HepG2 (cell line): ENCODE data around the gene TBX10. TPM values are rescaled to one million over a fixed set of nuclear protein-coding genes. Genes with fewer than 3 reads are reported as not detected.

Experiments used
- ATAC-seq: fragments of 200-7000 bp; cut with Tn5 transposase; 3 replicates; pipeline ENCODE4 v1.9.1; 2020; ENCODE audit warnings: mild to moderate bottlenecking, moderate library complexity
- BruUV-seq: library from RNA; stranded (reverse); fragments of 400-500 nt; replicated peaks from 2 replicates; lab custom pipeline; 2021; lab: Mats Ljungman, UMichigan
- CTCF ChIA-PET: fragments of 300-600 bp; formaldehyde crosslinking; extraction: SDS; loops from one replicate; lab custom pipeline; 2021; ENCODE audit warnings: low total read pairs, inconsistent platforms, low intra/inter-chr PET ratio; lab: Yijun Ruan, JAX
- POLR2A ChIA-PET: fragments of 350-600 bp; sonication (Branson Sonifier 250); formaldehyde crosslinking; loops from one replicate; lab custom pipeline; 2020; ENCODE audit warnings: antibody characterized with exemption, inconsistent platforms; lab: Yijun Ruan, JAX
- DNase-seq: peaks from one replicate; pipeline ENCODE4 v3.0.0-alpha.2; 2015; ENCODE audit warnings: low spot score
- FAIRE-seq: peaks from 3 replicates; lab custom pipeline; 2011; peaks lifted over from hg19 to GRCh38; lab: Jason Lieb, UNC
- H2AFZ ChIP-seq: one replicate; pipeline ENCODE4 v1.6.1; 2011; ENCODE audit warnings: low read length, inconsistent platforms
- H3K27ac ChIP-seq: fragments of 300-600 bp; 3 replicates; pipeline ENCODE4 v1.8.0; 2011; ENCODE audit warnings: mixed run types, mild to moderate bottlenecking, mixed read lengths, low read length, inconsistent platforms; ENCODE audit not compliant: insufficient read depth; ENCODE audit errors: extremely low read length
- H3K27me3 ChIP-seq, 2 experiments: fragments of 200-600 bp in 1 of 2; 2 replicates in 1 of 2; 3 replicates in 1 of 2; pipeline versions ENCODE4 v1.6.0 to v1.8.0; 2011; ENCODE audit warnings: low read length in 2 of 2, mild to moderate bottlenecking in 2 of 2, moderate library complexity in 2 of 2, inconsistent platforms in 1 of 2; ENCODE audit not compliant: insufficient read depth in 2 of 2, control insufficient read depth in 1 of 2
- H3K36me3 ChIP-seq, 2 experiments: fragments of 200-600 bp in 1 of 2; replicated peaks in 1 of 2; 2 replicates in 1 of 2; 3 replicates in 1 of 2; pipeline versions ENCODE4 v1.5.1 to v1.8.0; 2011; ENCODE audit warnings: low read length in 2 of 2, inconsistent platforms in 1 of 2; ENCODE audit not compliant: insufficient read depth in 2 of 2, control insufficient read depth in 1 of 2
- H3K4me1 ChIP-seq: 2 replicates; pipeline ENCODE4 v1.5.1; 2012; ENCODE audit warnings: low read length, inconsistent platforms; ENCODE audit not compliant: insufficient read depth
- H3K4me2 ChIP-seq: 2 replicates; pipeline ENCODE4 v1.6.0; 2011; ENCODE audit warnings: low read depth, low read length, inconsistent platforms
- H3K4me3 ChIP-seq, 3 experiments: fragments of 200-600 bp in 1 of 3; sonication (generic), shearing (Covaris generic) in 1 of 3; replicated peaks in 1 of 3; 2 replicates each; pipeline ENCODE4 v1.5.1; 2011 to 2016; ENCODE audit warnings: low read length in 3 of 3, inconsistent platforms in 2 of 3, low read depth in 2 of 3, mild to moderate bottlenecking in 2 of 3, control low read depth in 1 of 3, mixed read lengths in 1 of 3; ENCODE audit not compliant: insufficient read depth in 1 of 3
- H3K79me2 ChIP-seq: one replicate; pipeline ENCODE4 v1.6.1; 2011; ENCODE audit warnings: low read length, inconsistent platforms; ENCODE audit not compliant: insufficient read depth
- H3K9ac ChIP-seq: 2 replicates; pipeline ENCODE4 v1.6.0; 2011; ENCODE audit warnings: mild to moderate bottlenecking, low read depth, low read length, inconsistent platforms; ENCODE audit not compliant: insufficient read depth
- H3K9me3 ChIP-seq: 2 replicates; pipeline ENCODE4 v1.5.1; 2012; ENCODE audit warnings: mild to moderate bottlenecking, low read length
- H4K20me1 ChIP-seq: 2 replicates; pipeline ENCODE4 v1.6.0; 2011; ENCODE audit warnings: inconsistent platforms, mild to moderate bottlenecking, low read length, moderate library complexity; ENCODE audit not compliant: insufficient read depth
- ATAD3A ChIP-seq: sonication (generic); formaldehyde crosslinking; IDR thresholded peaks from 2 replicates; pipeline ENCODE4 v1.4.0; 2020; ENCODE audit warnings: missing genetic modification reagents
- CREB3 ChIP-seq: sonication (generic); formaldehyde crosslinking; IDR thresholded peaks from 2 replicates; pipeline ENCODE4 v1.5.0; 2020; ENCODE audit warnings: missing genetic modification reagents
- MIXL1 ChIP-seq: IDR thresholded peaks from 2 replicates; pipeline ENCODE4 v1.6.1; 2016
- NFIB ChIP-seq: sonication (generic); formaldehyde crosslinking; IDR thresholded peaks from 2 replicates; pipeline ENCODE4 v1.9.0; 2021; ENCODE audit warnings: missing genetic modification reagents, mild to moderate bottlenecking, borderline replicate concordance
- PBX3 ChIP-seq: sonication (generic); formaldehyde crosslinking; IDR thresholded peaks from 2 replicates; pipeline ENCODE4 v1.8.1; 2023; ENCODE audit warnings: missing genetic modification reagents, inconsistent platforms, borderline replicate concordance
- ZBTB40 ChIP-seq, 2 experiments: fragments of 450-650 bp in 1 of 2; sonication (generic) in 1 of 2; formaldehyde crosslinking in 1 of 2; IDR thresholded peaks; 2 replicates each; pipeline versions ENCODE4 v1.6.1 to v1.8.0; 2016 to 2022; ENCODE audit warnings: antibody characterized with exemption in 1 of 2, mild to moderate bottlenecking in 1 of 2, missing genetic modification reagents in 1 of 2
- ZC3H13 ChIP-seq: sonication (generic); formaldehyde crosslinking; IDR thresholded peaks from 2 replicates; pipeline ENCODE4 v1.8.1; 2023; ENCODE audit warnings: mild to moderate bottlenecking, missing genetic modification reagents, moderate library complexity
- ZNF12 ChIP-seq: sonication (generic); formaldehyde crosslinking; IDR thresholded peaks from 2 replicates; pipeline ENCODE4 v1.5.0; 2020; ENCODE audit warnings: missing genetic modification reagents
- WGBS: methylation state at CpG from one replicate; pipeline ENCODE4 v1.1.6; 2017; ENCODE audit warnings: low lambda C conversion rate; 5-methylcytosine and 5-hydroxymethylcytosine counted together
- in situ Hi-C: cut with HindIII; loops from 2 replicates; pipeline ENCODE4 v1.10.0; 2017; ENCODE audit warnings: low pct_unique_long_range_greater_than_20kb; ENCODE audit not compliant: extremely low pct_ligation_motif_present
- intact Hi-C: fragments of 100-400 bp; cut with micrococcal nuclease; formaldehyde crosslinking; loops from one replicate; pipeline ENCODE4 v1.10.0; 2022; ENCODE audit not compliant: unreplicated experiment
- polyA plus RNA-seq, 8 experiments: library from polyadenylated mRNA; depleted of rRNA in 3 of 8; stranded (reverse) in 7 of 8; unstranded in 1 of 8; fragments of >200 nt; fragmentation: Illumina TruSeq in 4 of 8; extraction: Trizol in 4 of 8; gene quantifications; 2 replicates each; pipeline versions ENCODE4 v1.2.1 to v1.2.3, GENCODE V29; 2011 to 2016; ENCODE audit warnings: low read depth in 4 of 8, missing spikeins in 1 of 8, mixed read lengths in 1 of 8; ENCODE audit not compliant: insufficient read depth in 1 of 8
- total RNA-seq, 5 experiments: library from RNA; depleted of rRNA; stranded (reverse); fragments of >200 nt; fragmentation: Illumina TruSeq; extraction: Trizol; gene quantifications; 2 replicates each; pipeline ENCODE4 v1.2.3, GENCODE V29; 2016; ENCODE audit warnings: low read depth in 1 of 5

TBX10 gene
- total and polyA plus RNA-seq, 2 of the 13 experiments (the other 11 are each of a cell fraction or from before 2014, with no cell fraction given): 0.27 to 1.7 TPM

- Histone ChIP-seq H3K9me3 (no peaks in the 10 kb centered on the region), H3K9ac (no peak overlapping the region), H3K4me3 (no peak overlapping the region), H4K20me1 (no peaks in the 10 kb centered on the region), H3K4me2 (no peak overlapping the region), H3K4me1 (peaks cover 29% of the 10 kb centered on the region), H3K36me3 (peaks cover 13 to 33% of the 10 kb centered on the region in 2 experiments; a peak in 4 of 5 replicates)
- ChIA-PET CTCF (no interaction called here), POLR2A (no interaction called here)
- in situ Hi-C loops (no loop called here), intact Hi-C loops (no loop called here)
- DNase-seq (no peak), FAIRE-seq (no peak)
- BruUV-seq: no TSS peak
- no peak for TF ChIP-seq NFIB (CRISPR knock-in tag)
- no peak for TF ChIP-seq CREB3
- TF ChIP-seq ZNF12 (CRISPR knock-in tag): no peak
- no peak for TF ChIP-seq ATAD3A (CRISPR knock-in tag)
- no peak for TF ChIP-seq PBX3 (CRISPR knock-in tag)
- no peak for TF ChIP-seq ZC3H13 (CRISPR knock-in tag)
- TF ChIP-seq ZBTB40 (IDR thresholded peaks at IDR 0.05): no peak
- no peak for TF ChIP-seq ZBTB40 (CRISPR knock-in tag; IDR thresholded peaks at IDR 0.05)
- TF ChIP-seq MIXL1 (CRISPR knock-in tag): no peak
- TF ChIP-seq, all 625 proteins: peak for 0
- Histone ChIP-seq H3K79me2 (peaks cover 8% of the 10 kb centered on the region), H3K27ac (no peak overlapping the region), H3K27me3 (no peaks in the 10 kb centered on the region; a peak in 1 of 5 replicates), H2AFZ (no peak overlapping the region)
- ATAC-seq: no peak
- WGBS: 94% methylated on average over 3 of the region's 14 CpGs
These were observed 28.4 kb downstream of the TBX10 start for GRCh38 chr11:67611165-67611564.
